Neural progenitor cell (in vitro differentiated cells): ENCODE results near the gene PIK3C3.

Experiments
- EZH2 ChIP-seq: fragments of 200-600 bp; sonication (generic); IDR thresholded peaks from 2 replicates; pipeline ENCODE4 v1.6.1; 2017; ENCODE audit warnings: antibody characterized with exemption, mild to moderate bottlenecking, moderate library complexity
- EZH2phosphoT487 ChIP-seq: fragments of 200-600 bp; sonication (generic); IDR thresholded peaks from 2 replicates; pipeline ENCODE4 v1.6.1; 2017; ENCODE audit warnings: antibody characterized with exemption

GRCh38 chr18:41982942-41983660 lies 28.1 kb downstream of the PIK3C3 start:
- TF ChIP-seq EZH2phosphoT487: no peak
- TF ChIP-seq EZH2: no peak
